H9 (cell line): ENCODE data around the gene MICOS13. TPM values are rescaled to one million over a fixed set of nuclear protein-coding genes. Genes with fewer than 3 reads are reported as not detected.

Source experiments
- DNase-seq: peaks from one replicate; pipeline ENCODE4 v3.0.0-alpha.2; 2017
- H2AFZ ChIP-seq: one replicate; pipeline ENCODE4 v1.6.1; 2013; ENCODE audit warnings: mild to moderate bottlenecking, low read length, control low read depth, moderate library complexity
- H2AK5ac ChIP-seq: 2 replicates; pipeline ENCODE4 v1.6.1; 2013; ENCODE audit warnings: low read length, control low read depth, mixed read lengths; ENCODE audit not compliant: insufficient read length
- H2BK120ac ChIP-seq: one replicate; pipeline ENCODE4 v1.6.1; 2013; ENCODE audit warnings: low read depth, mild to moderate bottlenecking, low read length, control low read depth, inconsistent platforms; ENCODE audit not compliant: poor library complexity, severe bottlenecking
- H2BK12ac ChIP-seq: 2 replicates; pipeline ENCODE4 v1.6.1; 2013; ENCODE audit warnings: low read length, control low read depth, mixed read lengths, low read depth; ENCODE audit not compliant: insufficient read length
- H2BK15ac ChIP-seq: 2 replicates; pipeline ENCODE4 v1.6.1; 2013; ENCODE audit warnings: low read depth, low read length, control low read depth
- H2BK20ac ChIP-seq: one replicate; pipeline ENCODE4 v1.6.1; 2013; ENCODE audit warnings: low read depth, mild to moderate bottlenecking, low read length, control low read depth, inconsistent platforms; ENCODE audit not compliant: poor library complexity, severe bottlenecking
- H2BK5ac ChIP-seq: 2 replicates; pipeline ENCODE4 v1.6.1; 2013; ENCODE audit warnings: low read length, control low read depth, mixed read lengths; ENCODE audit not compliant: insufficient read length
- H3K14ac ChIP-seq: 2 replicates; pipeline ENCODE4 v1.6.1; 2013; ENCODE audit warnings: low read length, control low read depth; ENCODE audit not compliant: insufficient read depth
- H3K18ac ChIP-seq: 2 replicates; pipeline ENCODE4 v1.6.1; 2013; ENCODE audit warnings: low read depth, mild to moderate bottlenecking, mixed read lengths, low read length, control low read depth; ENCODE audit not compliant: insufficient read length
- H3K23ac ChIP-seq: 2 replicates; pipeline ENCODE4 v1.6.1; 2013; ENCODE audit warnings: low read length, control low read depth, mixed read lengths, low read depth; ENCODE audit not compliant: insufficient read length
- H3K23me2 ChIP-seq: 2 replicates; pipeline ENCODE4 v1.6.1; 2013; ENCODE audit warnings: low read depth, mild to moderate bottlenecking, mixed read lengths, low read length, control low read depth; ENCODE audit not compliant: insufficient read length, poor library complexity, severe bottlenecking
- H3K27ac ChIP-seq: 2 replicates; pipeline ENCODE4 v1.5.1; 2013; ENCODE audit warnings: low read length, control low read depth, mixed read lengths, low read depth; ENCODE audit not compliant: insufficient read length
- H3K27me3 ChIP-seq: 2 replicates; pipeline ENCODE4 v1.6.1; 2013; ENCODE audit warnings: low read length, control low read depth, inconsistent platforms; ENCODE audit not compliant: insufficient read depth
- H3K4ac ChIP-seq: 2 replicates; pipeline ENCODE4 v1.6.1; 2013; ENCODE audit warnings: low read depth, mild to moderate bottlenecking, control low read depth, inconsistent platforms, low read length, moderate library complexity
- H3K4me1 ChIP-seq: 2 replicates; pipeline ENCODE4 v1.6.1; 2013; ENCODE audit warnings: low read length, control low read depth, inconsistent platforms; ENCODE audit not compliant: insufficient read depth
- H3K4me2 ChIP-seq: 2 replicates; pipeline ENCODE4 v1.6.1; 2013; ENCODE audit warnings: low read length, control low read depth, mixed read lengths; ENCODE audit not compliant: insufficient read length, insufficient read depth
- H3K56ac ChIP-seq: 2 replicates; pipeline ENCODE4 v1.6.1; 2013; ENCODE audit warnings: low read depth, mild to moderate bottlenecking, mixed read lengths, low read length, control low read depth; ENCODE audit not compliant: insufficient read length
- H3K79me1 ChIP-seq: 2 replicates; pipeline ENCODE4 v1.6.1; 2013; ENCODE audit warnings: low read depth, mild to moderate bottlenecking, moderate library complexity, low read length, control low read depth, inconsistent platforms; ENCODE audit not compliant: insufficient read depth, poor library complexity, severe bottlenecking
- H3K79me2 ChIP-seq: 2 replicates; pipeline ENCODE4 v1.6.1; 2013; ENCODE audit warnings: low read length, control low read depth, inconsistent platforms; ENCODE audit not compliant: insufficient read depth
- H3K9ac ChIP-seq: 2 replicates; pipeline ENCODE4 v1.6.1; 2013; ENCODE audit warnings: low read length, control low read depth, mixed read lengths; ENCODE audit not compliant: insufficient read length; ENCODE audit errors: extremely low read depth
- H3K9me3 ChIP-seq: one replicate; pipeline ENCODE4 v1.6.1; 2013; ENCODE audit warnings: low read depth, low read length, inconsistent platforms; ENCODE audit not compliant: control insufficient read depth
- H3T11ph ChIP-seq: one replicate; pipeline ENCODE4 v1.6.1; 2013; ENCODE audit warnings: mild to moderate bottlenecking, low read length, control low read depth, inconsistent platforms
- H4K20me1 ChIP-seq: one replicate; pipeline ENCODE4 v1.6.1; 2013; ENCODE audit not compliant: control insufficient read depth, insufficient read length, insufficient read depth
- H4K5ac ChIP-seq: 2 replicates; pipeline ENCODE4 v1.6.1; 2013; ENCODE audit warnings: low read depth, mild to moderate bottlenecking, mixed read lengths, low read length, control low read depth; ENCODE audit not compliant: insufficient read length
- H4K8ac ChIP-seq: replicated peaks from 2 replicates; pipeline ENCODE4 v1.6.1; 2013; ENCODE audit warnings: low read length, control low read depth, mixed read lengths, low read depth; ENCODE audit not compliant: insufficient read length
- H4K91ac ChIP-seq: 2 replicates; pipeline ENCODE4 v1.6.1; 2013; ENCODE audit warnings: low read depth, mild to moderate bottlenecking, moderate library complexity, mixed read lengths, low read length, control low read depth; ENCODE audit not compliant: insufficient read length
- H3K27ac Mint-ChIP-seq, 3 experiments: 2 replicates in 2 of 3; 3 replicates in 1 of 3; pipeline ENCODE4 v1.8.0; 2020 to 2021; ENCODE audit warnings: mixed read lengths in 3 of 3, mild to moderate bottlenecking in 1 of 3, moderate library complexity in 1 of 3
- H3K27me3 Mint-ChIP-seq: 2 replicates; pipeline ENCODE4 v1.8.0; 2021; ENCODE audit warnings: low read depth, mild to moderate bottlenecking, moderate library complexity, mixed read lengths
- H3K36me3 Mint-ChIP-seq, 3 experiments: 2 replicates in 2 of 3; 3 replicates in 1 of 3; pipeline ENCODE4 v1.8.0; 2020 to 2021; ENCODE audit warnings: low read depth in 3 of 3, mixed read lengths in 3 of 3; ENCODE audit not compliant: insufficient read depth in 1 of 3
- H3K4me1 Mint-ChIP-seq, 2 experiments: 2 replicates each; pipeline ENCODE4 v1.8.0; 2020; ENCODE audit warnings: mixed read lengths in 2 of 2
- H3K4me3 Mint-ChIP-seq, 2 experiments: 2 replicates in 1 of 2; 3 replicates in 1 of 2; pipeline ENCODE4 v1.8.0; 2020 to 2021; ENCODE audit warnings: mild to moderate bottlenecking in 2 of 2, mixed read lengths in 2 of 2, moderate library complexity in 1 of 2
- H3K9me3 Mint-ChIP-seq, 2 experiments: 2 replicates in 1 of 2; 3 replicates in 1 of 2; pipeline ENCODE4 v1.8.0; 2020; ENCODE audit warnings: mild to moderate bottlenecking in 2 of 2, mixed read lengths in 2 of 2, moderate library complexity in 1 of 2
- WGBS: extraction: QIAGEN DNeasy Blood & Tissue Kit; methylation state at CpG from one replicate; pipeline ENCODE4 v1.1.7; 2013; ENCODE audit warnings: missing lambda C conversion rate, low lambda C conversion rate, mixed read lengths; ENCODE audit not compliant: insufficient read length; ENCODE audit errors: extremely low coverage; 5-methylcytosine and 5-hydroxymethylcytosine counted together
- total RNA-seq: library from RNA; stranded (reverse); gene quantifications from 2 replicates; pipeline ENCODE4 v1.2.1, GENCODE V29; 2021
- TF ChIP-seq, protein P1 (sequence below): fragments of 200-600 bp; sonication (generic); conservative IDR thresholded peaks from 3 replicates; pipeline ENCODE4 v1.8.0; 2021; ENCODE audit warnings: antibody characterized with exemption, mild to moderate bottlenecking

MICOS13 gene
- total RNA-seq, 1 experiment from 2014 or later, result 23.8 TPM

- Mint-ChIP-seq H3K27me3 (no peaks in the 10 kb centered on the region; the same call in 1 of the 2 replicates), H3K27ac (peak overlapping the region in 2 of 3 experiments; percentile 62 to 90; a peak in 3 of 7 replicates), H3K4me3 (no peak overlapping the region), H3K36me3 (peaks cover 48 to 87% (median 81%) of the 10 kb centered on the region in 3 experiments; a peak in 6 of 7 replicates), H3K9me3 (no peaks in the 10 kb centered on the region), H3K4me1 (peaks cover 7 to 14% of the 10 kb centered on the region in 2 experiments)
- H2AK5ac ChIP-seq, result no peak overlapping the region
- no peak overlapping the region for H3T11ph ChIP-seq
- H2BK120ac ChIP-seq, result no peak overlapping the region
- H3K23ac ChIP-seq, result no peak overlapping the region
- no peak overlapping the region for H3K4me2 ChIP-seq
- no peak overlapping the region for H3K18ac ChIP-seq
- no peaks in the 10 kb centered on the region; the same call in 1 of the 2 replicates for H3K79me2 ChIP-seq
- no peaks in the 10 kb centered on the region for H3K9me3 ChIP-seq
- no peak overlapping the region for H4K91ac ChIP-seq
- no peak overlapping the region for H3K9ac ChIP-seq
- no peaks in the 10 kb centered on the region for H3K4me1 ChIP-seq
- H2AFZ ChIP-seq, result no peak overlapping the region
- no peak overlapping the region for H2BK5ac ChIP-seq
- no peak overlapping the region for H2BK15ac ChIP-seq
- H2BK12ac ChIP-seq, result no peak overlapping the region
- H3K4ac ChIP-seq, result no peak overlapping the region
- H4K8ac ChIP-seq, result no peak overlapping the region
- WGBS, result no CpG with 5 or more reads among the region's 10 CpGs
- no peaks in the 10 kb centered on the region for H3K27me3 ChIP-seq
- H3K14ac ChIP-seq, result no peak overlapping the region
- no peaks in the 10 kb centered on the region for H3K79me1 ChIP-seq
- no peak overlapping the region for H4K5ac ChIP-seq
- no peak overlapping the region for H3K56ac ChIP-seq
- no peak overlapping the region for H3K27ac ChIP-seq
- peaks cover 4% of the 10 kb centered on the region for H4K20me1 ChIP-seq
- H3K23me2 ChIP-seq, result no peaks in the 10 kb centered on the region
- TF ChIP-seq, protein P1, sequence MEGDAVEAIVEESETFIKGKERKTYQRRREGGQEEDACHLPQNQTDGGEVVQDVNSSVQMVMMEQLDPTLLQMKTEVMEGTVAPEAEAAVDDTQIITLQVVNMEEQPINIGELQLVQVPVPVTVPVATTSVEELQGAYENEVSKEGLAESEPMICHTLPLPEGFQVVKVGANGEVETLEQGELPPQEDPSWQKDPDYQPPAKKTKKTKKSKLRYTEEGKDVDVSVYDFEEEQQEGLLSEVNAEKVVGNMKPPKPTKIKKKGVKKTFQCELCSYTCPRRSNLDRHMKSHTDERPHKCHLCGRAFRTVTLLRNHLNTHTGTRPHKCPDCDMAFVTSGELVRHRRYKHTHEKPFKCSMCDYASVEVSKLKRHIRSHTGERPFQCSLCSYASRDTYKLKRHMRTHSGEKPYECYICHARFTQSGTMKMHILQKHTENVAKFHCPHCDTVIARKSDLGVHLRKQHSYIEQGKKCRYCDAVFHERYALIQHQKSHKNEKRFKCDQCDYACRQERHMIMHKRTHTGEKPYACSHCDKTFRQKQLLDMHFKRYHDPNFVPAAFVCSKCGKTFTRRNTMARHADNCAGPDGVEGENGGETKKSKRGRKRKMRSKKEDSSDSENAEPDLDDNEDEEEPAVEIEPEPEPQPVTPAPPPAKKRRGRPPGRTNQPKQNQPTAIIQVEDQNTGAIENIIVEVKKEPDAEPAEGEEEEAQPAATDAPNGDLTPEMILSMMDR, result no peak; the same call in 2 of the 3 replicates
- DNase-seq, result no peak
- no peak overlapping the region for H2BK20ac ChIP-seq
Measured at GRCh38 chr19:5665781-5666513, 14.4 kb downstream of the MICOS13 start.
